Left lung (tissue), 10 donors: ENCODE data around the gene GRIA4. TPM values are rescaled to one million over a fixed set of nuclear protein-coding genes. Genes with fewer than 3 reads are reported as not detected.

Source experiments
- ATAC-seq: fragments of 200-7000 bp; cut with Tn5 transposase; one replicate; pipeline ENCODE4 v1.9.1; 2020; ENCODE audit warnings: moderate library complexity
- DNase-seq, 4 donors: peaks; one replicate each; pipeline ENCODE4 v3.0.0-alpha.2; 2013 to 2020
- H3K27ac ChIP-seq, 2 donors: fragments of 200-600 bp; sonication (generic) in 1 of 2; one replicate each; pipeline versions ENCODE4 v1.5.0 to v1.8.0; 2020 to 2021
- H3K27me3 ChIP-seq, 2 donors: fragments of 200-600 bp; sonication (generic) in 1 of 2; one replicate each; pipeline versions ENCODE4 v1.5.0 to v1.8.0; 2020 to 2021
- H3K36me3 ChIP-seq, 2 donors: fragments of 200-600 bp; sonication (generic) in 1 of 2; one replicate each; pipeline versions ENCODE4 v1.5.0 to v1.8.0; 2020 to 2021
- H3K4me1 ChIP-seq, 2 donors: fragments of 200-600 bp; one replicate each; pipeline ENCODE4 v1.8.0; 2021
- H3K4me3 ChIP-seq, 2 donors: fragments of 200-600 bp; sonication (generic) in 1 of 2; one replicate each; pipeline versions ENCODE4 v1.5.0 to v1.8.0; 2020 to 2021; ENCODE audit warnings: mild to moderate bottlenecking in 1 of 2
- H3K9me3 ChIP-seq, 2 donors: fragments of 200-600 bp; sonication (generic) in 1 of 2; one replicate each; pipeline versions ENCODE4 v1.5.0 to v1.8.0; 2020 to 2021
- CTCF ChIP-seq, 2 donors: fragments of 200-600 bp; sonication (generic) in 1 of 2; IDR thresholded peaks; one replicate each; pipeline versions ENCODE4 v1.5.0 to v1.8.0; 2021; ENCODE audit warnings: antibody characterized with exemption in 2 of 2
- intact Hi-C, 2 donors: fragments of 100-400 bp; cut with DNase I; formaldehyde crosslinking; loops; one replicate each; pipeline versions ENCODE4 v1.11.2 to v1.14.2; 2022
- polyA plus RNA-seq, 6 donors: library from polyadenylated mRNA; unstranded; fragments of 120-200 nt; gene quantifications; one replicate each; pipeline ENCODE4 v1.2.1, GENCODE V29; 2013; ENCODE audit not compliant: insufficient read length in 6 of 6
- total RNA-seq, 2 donors: library from RNA; stranded (reverse); fragmentation: NEBNext Ultra II Directional; extraction: Animal tissue kit (Norgen Biotek cat#: 25700); gene quantifications; one replicate each; pipeline ENCODE4 v1.2.1, GENCODE V29; 2021
- donor health status: DM: no; HTN: yes; CAD: no.
- donor health status: DM: no; HTN: no; CAD: no.

Gene GRIA4
- total and polyA plus RNA-seq, 8 donors: 0.27 to 0.98 (median 0.63) TPM; not detected in 2

GRCh38 chr11:105705786-105706530 lies 96.1 kb downstream of the GRIA4 start:
- DNase-seq (no peak), ATAC-seq (no peak)
- Histone ChIP-seq H3K4me3 (no peak overlapping the region), H3K27me3 (no peaks in the 10 kb centered on the region), H3K27ac (no peak overlapping the region), H3K9me3 (no peaks in the 10 kb centered on the region), H3K4me1 (no peaks in the 10 kb centered on the region), H3K36me3 (no peaks in the 10 kb centered on the region)
- intact Hi-C loops: no loop called here
- TF ChIP-seq CTCF (IDR thresholded peaks at IDR 0.05): no peak

- intact Hi-C loops: no loop called here
- no peak for TF ChIP-seq CTCF (IDR thresholded peaks at IDR 0.05)
These were observed 103.2 kb downstream of the GRIA4 start for GRCh38 chr11:105713106-105713505.

GRCh38 chr11:105713696-105714095 lies 103.8 kb downstream of the GRIA4 start:
- Histone ChIP-seq H3K4me3 (no peak overlapping the region), H3K36me3 (no peaks in the 10 kb centered on the region), H3K9me3 (peaks cover 0 to 2% of the 10 kb centered on the region in 2 donors), H3K4me1 (no peaks in the 10 kb centered on the region), H3K27me3 (no peaks in the 10 kb centered on the region), H3K27ac (no peak overlapping the region)
- no peak for ATAC-seq
- intact Hi-C loops: no loop called here
- no peak for TF ChIP-seq CTCF (IDR thresholded peaks at IDR 0.05)
- no peak for DNase-seq

More at GRCh38 chr11:105713106-105713505, 103.2 kb downstream of the GRIA4 start:
- Histone ChIP-seq H3K36me3 (no peaks in the 10 kb centered on the region), H3K27ac (no peak overlapping the region), H3K27me3 (no peaks in the 10 kb centered on the region), H3K4me3 (no peak overlapping the region), H3K9me3 (peaks cover 0 to 2% of the 10 kb centered on the region in 2 donors), H3K4me1 (no peaks in the 10 kb centered on the region)
- ATAC-seq: no peak
- no peak for DNase-seq

GRCh38 chr11:105718641-105719040 lies 108.8 kb downstream of the GRIA4 start:
- no peaks in the 10 kb centered on the region for H3K27me3 ChIP-seq
- ATAC-seq (no peak), DNase-seq (no peak)
- TF ChIP-seq CTCF (IDR thresholded peaks at IDR 0.05): no peak
- intact Hi-C loops: no loop called here
- H3K4me3 ChIP-seq: no peak overlapping the region
- no peaks in the 10 kb centered on the region for H3K4me1 ChIP-seq
- no peaks in the 10 kb centered on the region for H3K36me3 ChIP-seq
- H3K27ac ChIP-seq: no peak overlapping the region
- H3K9me3 ChIP-seq: peaks cover 0 to 5% of the 10 kb centered on the region in 2 donors

- DNase-seq (no peak), ATAC-seq (peak; percentile 93)
These were observed 109.4 kb downstream of the GRIA4 start for GRCh38 chr11:105719073-105719822.

More at GRCh38 chr11:105719073-105719822, 109.4 kb downstream of the GRIA4 start:
- intact Hi-C loops: no loop called here
- TF ChIP-seq CTCF (IDR thresholded peaks at IDR 0.05): no peak
- no peaks in the 10 kb centered on the region for H3K27me3 ChIP-seq
- H3K9me3 ChIP-seq: peaks cover 0 to 8% of the 10 kb centered on the region in 2 donors
- no peak overlapping the region for H3K4me3 ChIP-seq
- no peaks in the 10 kb centered on the region for H3K36me3 ChIP-seq
- no peak overlapping the region for H3K27ac ChIP-seq
- no peaks in the 10 kb centered on the region for H3K4me1 ChIP-seq
